ENCODE results near the gene FGF6. TPM values are rescaled to one million over a fixed set of nuclear protein-coding genes. Genes with fewer than 3 reads are reported as not detected.
"Not testable (repeated sequence)": the region's sequence is repeated elsewhere in the genome, so short reads cannot be mapped to it uniquely, and the experiment has no call there.

FGF6 gene
- total RNA-seq, 2 experiments from 2014 or later: not detected

DNA sequence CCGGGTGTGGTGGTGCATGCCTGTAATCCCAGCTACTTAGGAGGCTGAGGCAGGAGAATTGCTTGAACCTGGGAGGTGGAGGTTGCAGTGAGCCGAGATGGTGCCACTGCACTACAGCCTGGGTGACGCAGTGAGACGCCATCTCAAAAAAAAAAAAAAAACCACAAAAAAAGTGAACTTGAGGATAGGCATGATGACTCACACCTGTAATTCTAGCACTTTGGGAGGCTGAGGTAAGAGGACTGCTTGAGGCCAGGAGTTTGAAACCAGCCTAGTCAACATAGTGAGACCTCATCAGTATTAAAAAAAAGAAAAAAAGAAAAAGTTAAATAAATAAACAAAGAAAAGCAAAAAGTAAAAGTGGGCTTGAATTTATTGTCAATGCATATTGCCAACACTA lies 10.2 kb upstream of the FGF6 start:
- ATAC-seq (ENCODE audit: low read depth); DNase-seq; H3K4me3 Mint-ChIP-seq; H3K36me3 Mint-ChIP-seq; POLR2A ChIA-PET; H3K27ac Mint-ChIP-seq; H3K4me1 Mint-ChIP-seq: not testable (repeated sequence)
- peaks cover 17% of the 10 kb centered on the region for H3K9me3 Mint-ChIP-seq
- H3K27me3 Mint-ChIP-seq: peaks cover 16% of the 10 kb centered on the region

DNA sequence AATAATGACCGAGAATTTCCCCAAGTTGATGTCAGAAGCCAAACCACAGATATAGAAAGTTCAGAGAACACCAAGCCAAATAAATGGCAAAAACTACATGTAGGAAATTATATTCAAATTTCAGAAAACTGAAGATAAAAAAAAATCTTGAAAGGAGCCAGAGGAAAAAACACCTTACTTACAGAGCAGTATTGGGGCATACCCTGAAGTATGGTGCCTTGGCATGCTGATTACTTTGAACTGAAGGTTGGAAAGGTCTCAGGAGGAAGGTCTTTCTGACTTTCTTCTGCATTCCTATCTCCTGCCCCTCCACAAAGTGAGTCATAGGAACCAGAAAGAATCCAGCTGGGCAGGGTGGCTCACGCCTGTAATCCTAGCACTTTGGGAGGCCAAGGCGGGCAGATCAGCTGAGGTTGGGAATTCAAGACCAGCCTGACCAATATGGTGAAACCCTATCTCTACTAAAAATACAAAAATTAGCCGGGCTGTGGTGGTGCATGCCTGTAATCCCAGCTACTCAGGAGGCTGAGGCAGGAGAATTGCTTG lies 8.8 kb upstream of the FGF6 start:
- peaks cover 2% of the 10 kb centered on the region for H3K36me3 Mint-ChIP-seq
- no peak overlapping the region for H3K4me3 Mint-ChIP-seq
- H3K27me3 Mint-ChIP-seq: peaks cover 16% of the 10 kb centered on the region
- ATAC-seq (ENCODE audit: low read depth) (no peak), DNase-seq (no peak)
- peaks cover 17% of the 10 kb centered on the region for H3K9me3 Mint-ChIP-seq
- no peak overlapping the region for H3K27ac Mint-ChIP-seq
- POLR2A ChIA-PET: no interaction called here
- peaks cover 4% of the 10 kb centered on the region for H3K4me1 Mint-ChIP-seq

DNA sequence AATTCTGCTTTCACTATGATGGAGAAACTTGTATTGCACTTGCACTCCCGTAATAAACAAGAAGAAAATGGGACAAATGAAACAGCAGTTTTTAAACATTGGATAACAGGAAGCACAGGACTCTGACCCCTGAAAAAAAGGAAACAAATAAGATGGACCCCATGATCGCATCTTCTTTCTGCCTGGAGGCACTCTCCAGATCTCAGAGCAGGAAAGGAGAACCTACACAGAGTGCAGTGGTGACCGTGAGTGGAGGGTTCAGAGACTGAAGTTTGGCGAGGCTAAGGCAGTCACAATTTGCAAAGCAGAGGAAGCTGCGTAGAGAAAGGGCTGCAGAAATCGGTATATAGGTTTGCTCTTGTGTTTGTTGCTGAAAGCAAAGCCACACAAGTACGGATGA lies 6.1 kb upstream of the FGF6 start:
- no peaks in the 10 kb centered on the region for H3K27me3 Mint-ChIP-seq
- POLR2A ChIA-PET: no interaction called here

DNA sequence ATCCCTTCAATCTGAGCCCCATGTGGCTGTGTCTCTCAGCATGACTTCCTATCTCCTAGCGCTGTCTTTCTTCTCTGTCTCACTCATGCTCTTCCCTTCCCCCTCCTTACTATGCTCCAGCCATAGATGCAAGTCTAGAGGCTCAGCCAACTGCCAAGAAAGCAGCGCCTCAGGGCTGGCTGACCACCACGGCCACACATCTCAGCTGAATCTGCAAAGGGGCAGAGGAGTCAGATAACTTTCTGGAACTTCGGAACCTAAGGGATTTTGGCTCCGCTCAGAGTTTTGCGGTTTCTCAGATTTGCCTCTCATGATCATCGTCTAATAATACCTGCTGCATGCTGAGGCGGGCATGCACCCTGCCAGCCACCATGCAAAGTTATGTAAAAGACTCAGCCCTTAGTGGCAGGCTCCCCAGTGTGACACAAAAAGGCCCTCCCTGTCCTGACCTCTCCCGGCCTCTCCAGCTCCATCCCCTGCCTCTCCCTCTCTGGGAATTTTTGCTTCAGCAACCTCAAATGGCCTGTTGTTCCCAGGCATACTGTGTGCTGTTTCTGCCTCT lies 5.0 kb upstream of the FGF6 start:
- no peaks in the 10 kb centered on the region for H3K27me3 Mint-ChIP-seq
- DNase-seq: no peak
- peaks cover 4% of the 10 kb centered on the region for H3K4me1 Mint-ChIP-seq
- POLR2A ChIA-PET: no interaction called here
- ATAC-seq (ENCODE audit: low read depth): no peak
- H3K27ac Mint-ChIP-seq: no peak overlapping the region
- H3K9me3 Mint-ChIP-seq: peaks cover 17% of the 10 kb centered on the region
- peaks cover 2% of the 10 kb centered on the region for H3K36me3 Mint-ChIP-seq
- H3K4me3 Mint-ChIP-seq: no peak overlapping the region

More for the DNA sequence above, 6.1 kb upstream of the FGF6 start:
- peaks cover 4% of the 10 kb centered on the region for H3K4me1 Mint-ChIP-seq
- DNase-seq (no peak), ATAC-seq (ENCODE audit: low read depth) (no peak)
- H3K9me3 Mint-ChIP-seq: peaks cover 17% of the 10 kb centered on the region
- no peak overlapping the region for H3K27ac Mint-ChIP-seq
- H3K4me3 Mint-ChIP-seq: no peak overlapping the region
- H3K36me3 Mint-ChIP-seq: peaks cover 2% of the 10 kb centered on the region

DNA sequence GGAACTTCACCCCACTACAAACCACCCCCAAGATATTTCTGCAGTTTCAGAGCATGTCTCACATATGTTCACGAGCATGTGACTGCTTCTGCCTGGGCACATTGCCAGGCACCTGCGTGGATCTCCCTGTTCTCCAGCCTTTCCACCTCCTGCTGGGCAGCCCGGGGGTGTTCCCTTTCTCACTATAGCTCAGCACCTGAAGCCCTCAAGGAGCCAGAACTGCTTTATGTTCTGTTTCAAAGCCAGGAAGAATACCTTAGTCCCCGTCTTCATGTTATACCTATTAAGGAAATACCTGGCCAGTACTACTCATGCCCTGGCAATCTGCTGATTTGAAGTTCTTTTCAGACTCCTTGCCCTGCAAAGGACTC lies 4.2 kb upstream of the FGF6 start:
- ATAC-seq (ENCODE audit: low read depth) (no peak), DNase-seq (no peak)
- H3K27me3 Mint-ChIP-seq: no peaks in the 10 kb centered on the region
- H3K4me3 Mint-ChIP-seq: no peak overlapping the region
- no peak overlapping the region for H3K27ac Mint-ChIP-seq
- no peaks in the 10 kb centered on the region for H3K36me3 Mint-ChIP-seq
- peaks cover 4% of the 10 kb centered on the region for H3K4me1 Mint-ChIP-seq
- peaks cover 14% of the 10 kb centered on the region for H3K9me3 Mint-ChIP-seq
- POLR2A ChIA-PET: no interaction called here

DNA sequence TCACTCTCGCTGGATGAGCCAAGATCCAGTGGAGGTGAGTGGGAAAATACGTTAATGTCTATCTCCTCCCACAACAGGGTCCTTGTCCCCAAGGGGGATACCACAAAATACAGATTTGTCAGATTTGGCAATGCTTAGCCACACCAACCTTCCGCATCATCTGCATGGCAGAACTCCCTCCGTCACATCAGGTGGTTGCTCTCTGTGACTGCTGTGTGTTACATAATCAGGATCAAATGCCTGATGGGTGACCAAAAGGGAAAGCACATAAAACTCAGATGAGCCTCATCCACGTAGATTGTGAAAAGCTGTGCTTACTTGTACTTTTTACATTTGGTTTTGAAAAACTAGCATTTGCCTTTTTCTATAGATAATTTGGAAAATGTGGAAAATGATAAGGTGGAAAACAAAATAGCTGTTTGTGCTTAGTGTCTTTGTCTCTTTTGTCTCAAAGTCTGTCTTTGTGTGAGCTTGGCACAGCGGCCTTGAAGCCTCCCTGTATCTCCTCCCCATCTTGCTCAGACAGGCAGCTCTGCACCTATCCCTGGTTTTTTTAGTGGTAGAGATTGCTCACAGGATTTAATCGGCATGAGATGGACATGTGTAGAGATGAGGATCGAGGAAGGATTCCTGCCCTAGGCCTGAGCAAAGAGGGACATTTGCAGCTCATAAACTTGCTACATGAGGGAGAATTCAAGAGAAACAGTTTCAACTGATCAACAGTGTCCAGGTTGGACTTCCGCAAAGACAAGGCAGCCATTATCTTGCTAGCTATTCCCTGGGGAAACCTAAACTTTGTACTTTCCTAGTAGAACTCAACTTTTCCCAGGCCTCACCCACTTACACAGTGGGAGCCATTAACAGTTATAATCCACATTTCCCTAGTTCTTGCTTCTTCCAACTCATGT lies 3.6 kb upstream of the FGF6 start:
- DNase-seq (no peak), ATAC-seq (ENCODE audit: low read depth) (no peak)
- no peaks in the 10 kb centered on the region for H3K27me3 Mint-ChIP-seq
- POLR2A ChIA-PET: no interaction called here
- peaks cover 14% of the 10 kb centered on the region for H3K9me3 Mint-ChIP-seq
- H3K36me3 Mint-ChIP-seq: no peaks in the 10 kb centered on the region
- no peak overlapping the region for H3K27ac Mint-ChIP-seq
- peaks cover 4% of the 10 kb centered on the region for H3K4me1 Mint-ChIP-seq
- H3K4me3 Mint-ChIP-seq: no peak overlapping the region

DNA sequence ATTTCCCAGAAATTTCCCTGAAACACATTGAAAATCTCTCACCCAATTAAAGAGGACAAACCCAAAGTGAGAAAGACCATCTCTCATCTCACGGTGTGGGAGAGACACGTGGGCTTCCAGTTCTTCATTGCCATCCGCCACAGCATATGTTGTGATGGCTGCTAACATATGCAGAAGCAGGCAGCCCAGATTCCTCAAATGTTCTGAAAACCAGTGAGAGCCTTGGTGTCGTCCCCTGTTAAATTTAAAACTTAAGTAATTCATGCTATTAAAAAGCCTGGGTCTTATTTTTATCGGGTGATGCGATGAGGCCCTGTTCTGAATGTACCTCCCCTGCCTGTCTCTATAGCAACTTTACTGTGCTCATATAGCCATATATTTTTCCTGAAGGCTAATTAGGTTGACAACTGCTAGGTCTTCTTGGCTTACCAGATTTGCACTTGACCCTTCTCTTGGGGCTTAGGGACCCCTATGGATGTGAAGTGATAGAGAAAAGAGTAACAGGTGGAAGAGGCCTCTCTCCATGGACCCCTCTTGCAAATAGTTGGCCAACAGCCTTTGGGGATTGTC lies 2.8 kb upstream of the FGF6 start:
- peaks cover 3% of the 10 kb centered on the region for H3K4me1 Mint-ChIP-seq
- no peak for ATAC-seq (ENCODE audit: low read depth)
- H3K4me3 Mint-ChIP-seq: no peak overlapping the region
- no peak overlapping the region for H3K27ac Mint-ChIP-seq
- peaks cover 10% of the 10 kb centered on the region for H3K9me3 Mint-ChIP-seq
- POLR2A ChIA-PET: no interaction called here
- H3K36me3 Mint-ChIP-seq: no peaks in the 10 kb centered on the region
- H3K27me3 Mint-ChIP-seq: no peaks in the 10 kb centered on the region
- DNase-seq: no peak

DNA sequence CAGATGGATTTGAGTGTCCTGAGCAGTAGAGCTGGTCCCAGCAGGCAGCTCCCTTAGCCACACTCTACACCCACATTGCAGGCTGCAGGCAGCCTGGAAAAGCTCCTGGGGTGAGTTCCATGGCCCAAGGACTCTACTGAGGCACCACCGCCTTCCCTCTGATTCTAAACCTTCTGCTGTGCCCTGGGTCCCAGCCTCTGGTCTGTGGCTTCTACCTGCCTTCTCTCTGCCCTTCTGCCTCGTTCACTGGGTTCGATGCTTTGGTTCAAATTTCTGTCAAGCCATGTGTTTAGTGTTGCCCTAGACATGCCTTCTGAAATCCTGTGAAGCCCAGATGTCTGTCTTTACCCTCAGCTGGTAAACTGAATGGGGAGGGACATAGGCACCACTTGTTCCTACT lies 1.5 kb upstream of the FGF6 start:
- H3K27me3 Mint-ChIP-seq: no peaks in the 10 kb centered on the region

DNA sequence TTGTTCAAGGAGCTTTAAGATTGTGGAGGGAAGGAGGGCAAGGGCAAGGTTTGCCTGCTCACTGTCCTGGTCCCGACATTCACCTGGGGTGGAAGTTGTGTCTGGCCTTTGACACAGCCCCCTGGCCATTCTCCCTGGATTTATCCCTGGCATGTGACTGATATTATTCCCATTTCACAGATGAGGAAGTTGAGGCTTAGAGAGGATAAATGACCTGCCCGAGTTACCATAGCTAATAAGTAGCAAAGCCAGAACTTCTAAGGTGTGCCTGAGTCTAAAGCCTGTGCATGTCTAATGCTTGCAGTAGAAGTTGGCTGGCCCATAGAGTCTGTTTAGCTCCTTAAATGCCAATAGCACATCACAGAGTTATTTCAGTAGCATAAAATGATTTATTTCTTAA lies 720 bp upstream of the FGF6 start:
- Mint-ChIP-seq H3K27ac (no peak overlapping the region), H3K27me3 (no peaks in the 10 kb centered on the region), H3K4me1 (no peaks in the 10 kb centered on the region), H3K36me3 (no peaks in the 10 kb centered on the region), H3K4me3 (no peak overlapping the region), H3K9me3 (no peaks in the 10 kb centered on the region)
- DNase-seq (no peak), ATAC-seq (ENCODE audit: low read depth) (no peak)
- POLR2A ChIA-PET: no interaction called here

More for the DNA sequence above, 1.5 kb upstream of the FGF6 start:
- Mint-ChIP-seq H3K27ac (no peak overlapping the region), H3K4me3 (no peak overlapping the region), H3K36me3 (no peaks in the 10 kb centered on the region), H3K4me1 (no peaks in the 10 kb centered on the region), H3K9me3 (peaks cover 5% of the 10 kb centered on the region)
- POLR2A ChIA-PET: no interaction called here
- no peak for DNase-seq
- ATAC-seq (ENCODE audit: low read depth): no peak

DNA sequence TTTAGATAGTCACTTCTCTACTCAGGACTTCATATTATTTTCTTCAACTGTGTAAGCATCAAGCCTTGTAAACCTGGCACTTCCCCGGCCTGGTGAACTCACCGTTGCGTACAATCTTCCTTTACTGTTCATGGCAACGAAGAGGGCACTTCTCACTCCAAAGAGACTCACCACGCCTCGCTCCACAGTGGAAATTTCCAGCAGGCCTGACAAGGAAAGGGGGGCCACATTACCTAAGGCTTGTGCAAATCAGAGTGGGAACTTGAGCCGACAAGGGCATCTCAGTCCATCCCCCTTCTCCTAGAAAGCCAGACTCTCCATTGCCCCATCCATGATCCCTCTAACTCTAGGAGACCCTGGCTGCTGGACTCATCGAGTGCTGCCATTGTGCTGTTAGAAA lies 1.6 kb downstream of the FGF6 start:
- H3K27me3 Mint-ChIP-seq: peaks cover 3% of the 10 kb centered on the region
- POLR2A ChIA-PET: no interaction called here
- peaks cover 10% of the 10 kb centered on the region for H3K4me1 Mint-ChIP-seq
- no peak overlapping the region for H3K27ac Mint-ChIP-seq
- ATAC-seq (ENCODE audit: low read depth): no peak
- H3K9me3 Mint-ChIP-seq: no peaks in the 10 kb centered on the region
- no peak for DNase-seq
- H3K36me3 Mint-ChIP-seq: no peaks in the 10 kb centered on the region
- no peak overlapping the region for H3K4me3 Mint-ChIP-seq

DNA sequence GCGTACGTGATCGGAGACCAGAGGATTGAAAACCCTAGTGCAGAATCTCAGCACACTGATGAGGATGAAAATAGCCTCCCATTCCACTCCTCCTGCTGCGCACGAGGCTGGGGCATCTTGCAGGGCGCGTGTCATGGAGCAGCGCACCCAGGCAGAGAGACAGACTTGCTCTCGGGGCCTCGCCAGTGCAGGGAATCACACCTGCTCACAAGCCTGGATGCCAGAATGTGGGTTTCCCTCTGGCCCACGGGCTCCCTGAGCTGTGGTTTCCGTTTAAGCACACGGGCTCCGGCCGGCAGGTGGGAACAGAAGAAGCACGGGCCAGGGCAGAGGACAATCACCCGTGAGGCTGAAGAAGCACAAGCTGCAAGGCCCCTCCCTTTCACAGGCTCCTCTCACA lies 2.0 kb downstream of the FGF6 start:
- H3K27ac Mint-ChIP-seq: no peak overlapping the region
- no peaks in the 10 kb centered on the region for H3K9me3 Mint-ChIP-seq
- DNase-seq (no peak), ATAC-seq (ENCODE audit: low read depth) (no peak)
- H3K36me3 Mint-ChIP-seq: no peaks in the 10 kb centered on the region
- POLR2A ChIA-PET: no interaction called here
- peaks cover 3% of the 10 kb centered on the region for H3K27me3 Mint-ChIP-seq
- H3K4me1 Mint-ChIP-seq: peaks cover 13% of the 10 kb centered on the region
- H3K4me3 Mint-ChIP-seq: no peak overlapping the region

DNA sequence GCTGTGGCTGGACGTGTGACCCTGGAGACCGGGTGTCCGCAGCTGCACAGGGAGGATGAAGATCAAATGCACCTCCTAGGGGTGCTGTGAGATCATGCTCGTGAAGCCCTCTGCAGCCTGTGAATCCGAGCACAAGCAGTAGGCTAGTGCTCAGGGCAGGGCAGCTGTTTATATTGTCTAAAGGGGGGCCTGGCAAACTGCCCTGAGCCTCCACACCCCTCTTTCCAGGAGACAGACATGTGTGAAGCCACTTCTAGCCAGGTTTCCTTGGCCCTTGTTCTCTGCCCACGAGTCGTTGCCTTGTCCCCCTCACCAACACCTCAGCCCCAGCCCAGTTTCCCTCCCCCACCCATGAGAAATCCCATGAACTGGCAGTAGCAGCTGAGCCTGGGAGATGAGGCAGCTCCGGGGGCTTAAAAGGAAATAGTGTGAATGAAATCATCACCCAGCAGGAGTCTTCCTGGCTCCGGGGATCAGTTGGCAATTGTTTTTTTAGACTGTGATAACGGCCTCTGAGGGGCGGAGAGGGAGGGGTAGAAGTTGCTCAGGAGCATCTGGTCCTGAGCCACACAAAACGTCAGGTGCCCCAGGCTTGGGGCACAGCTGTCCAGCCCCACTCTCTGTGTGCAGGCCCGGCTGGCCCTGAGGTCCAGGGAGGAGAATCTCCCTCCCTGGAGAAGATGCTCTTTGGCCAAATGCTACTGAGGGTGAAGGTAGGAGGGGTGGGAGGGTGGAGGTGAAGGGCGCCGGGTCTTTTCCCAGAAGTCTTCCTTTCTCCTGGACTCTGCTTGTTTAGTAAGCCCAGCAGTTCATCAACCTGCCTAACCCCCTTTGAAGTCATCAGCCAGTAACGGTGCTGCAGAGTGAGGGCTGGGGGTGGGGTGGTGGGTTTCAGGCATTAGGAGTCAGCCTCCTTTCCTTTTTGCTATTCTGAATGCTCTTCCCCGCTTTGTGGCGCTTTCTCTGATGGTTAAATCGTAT lies 4.0 kb downstream of the FGF6 start:
- Mint-ChIP-seq H3K27me3 (peaks cover 9% of the 10 kb centered on the region), H3K9me3 (no peaks in the 10 kb centered on the region), H3K4me3 (no peak overlapping the region), H3K4me1 (peaks cover 16% of the 10 kb centered on the region), H3K36me3 (no peaks in the 10 kb centered on the region), H3K27ac (no peak overlapping the region)
- POLR2A ChIA-PET: no interaction called here
- ATAC-seq (ENCODE audit: low read depth) (no peak), DNase-seq (no peak)

Data from activated naive CD8-positive, alpha-beta T cell treated with anti-CD3 and anti-CD28 coated beads, Interleukin-2, amount 10 ng/mL, durations not matched to agents 7 days and 5 days (primary cell).